OCI-LY7 (cell line): ENCODE results near the gene PARP6. TPM values are rescaled to one million over a fixed set of nuclear protein-coding genes. Genes with fewer than 3 reads are reported as not detected.

ENCODE experiments used
- BruUV-seq: library from RNA; stranded (reverse); fragments of 400-500 nt; replicated peaks from 2 replicates; lab custom pipeline; 2021; lab: Mats Ljungman, UMichigan
- CTCF ChIA-PET: fragments of 300-600 bp; sonication (Branson Sonifier 250); formaldehyde crosslinking; loops from one replicate; lab custom pipeline; 2022; ENCODE audit warnings: antibody characterized with exemption; ENCODE audit not compliant: unreplicated experiment; lab: Charles Lee
- POLR2A ChIA-PET: fragments of 300-600 bp; sonication (Branson Sonifier 250); formaldehyde crosslinking; loops from one replicate; lab custom pipeline; 2022; ENCODE audit warnings: antibody characterized with exemption; lab: Charles Lee
- DNase-seq: peaks from one replicate; pipeline ENCODE4 v3.0.0-alpha.2; 2015; ENCODE audit warnings: low spot score
- H2AFZ ChIP-seq: fragments of 200-600 bp; sonication (generic), shearing (Covaris generic); 2 replicates; pipeline ENCODE4 v1.6.1; 2014; ENCODE audit warnings: mild to moderate bottlenecking, antibody characterized with exemption, low read length, moderate library complexity
- H3K27ac ChIP-seq: fragments of 200-600 bp; sonication (generic); 2 replicates; pipeline ENCODE4 v1.5.1; 2014; ENCODE audit warnings: mixed run types, low read depth, mild to moderate bottlenecking, moderate library complexity, low read length, inconsistent platforms; ENCODE audit not compliant: poor library complexity, severe bottlenecking
- H3K36me3 ChIP-seq: fragments of 200-600 bp; sonication (generic); 2 replicates; pipeline ENCODE4 v1.6.1; 2014; ENCODE audit warnings: mild to moderate bottlenecking, antibody characterized with exemption, low read length, moderate library complexity, mixed read lengths; ENCODE audit not compliant: insufficient read depth
- H3K4me1 ChIP-seq: fragments of 200-600 bp; sonication (generic); 2 replicates; pipeline ENCODE4 v1.5.1; 2014; ENCODE audit warnings: mild to moderate bottlenecking, low read length; ENCODE audit not compliant: insufficient read depth, poor library complexity, severe bottlenecking
- H3K4me2 ChIP-seq: fragments of 200-600 bp; sonication (generic); 2 replicates; pipeline ENCODE4 v1.6.1; 2014; ENCODE audit warnings: mild to moderate bottlenecking, low read length
- H3K4me3 ChIP-seq: fragments of 200-600 bp; sonication (generic); 2 replicates; pipeline ENCODE4 v1.5.1; 2014; ENCODE audit warnings: mild to moderate bottlenecking, low read depth, low read length; ENCODE audit not compliant: poor library complexity, severe bottlenecking
- H3K79me2 ChIP-seq: fragments of 200-600 bp; sonication (generic); 2 replicates; pipeline ENCODE4 v1.6.1; 2016; ENCODE audit warnings: low read depth, mild to moderate bottlenecking, low read length, moderate library complexity, mixed read lengths; ENCODE audit not compliant: insufficient read depth
- H3K9me2 ChIP-seq: fragments of 200-600 bp; sonication (generic); 2 replicates; pipeline ENCODE4 v1.6.1; 2016; ENCODE audit warnings: mild to moderate bottlenecking, low read length, mixed read lengths; ENCODE audit not compliant: insufficient read depth
- H3K9me3 ChIP-seq: fragments of 200-600 bp; sonication (generic); 2 replicates; pipeline ENCODE4 v1.6.1; 2014; ENCODE audit warnings: mild to moderate bottlenecking, mixed run types, low read length, mixed read lengths
- H4K20me1 ChIP-seq: fragments of 200-600 bp; sonication (generic); 2 replicates; pipeline ENCODE4 v1.6.1; 2014; ENCODE audit warnings: mild to moderate bottlenecking, antibody characterized with exemption, low read length, moderate library complexity, mixed read lengths; ENCODE audit not compliant: insufficient read depth
- CTCF ChIP-seq: fragments of 200-600 bp; sonication (generic); conservative IDR thresholded peaks from 2 replicates; pipeline ENCODE4 v1.5.1; 2014; ENCODE audit warnings: mild to moderate bottlenecking, antibody characterized with exemption, low read length, moderate library complexity, mixed read lengths
- EZH2phosphoT487 ChIP-seq: fragments of 200-600 bp; sonication (generic); IDR thresholded peaks from 2 replicates; pipeline ENCODE4 v1.6.1; 2018; ENCODE audit warnings: low read depth, borderline replicate concordance, mild to moderate bottlenecking, mixed run types, antibody characterized with exemption, low read length, moderate library complexity, mixed read lengths
- intact Hi-C: fragments of 100-400 bp; cut with micrococcal nuclease; formaldehyde crosslinking; loops from one replicate; pipeline ENCODE4 v1.10.0; 2022; ENCODE audit not compliant: unreplicated experiment
- total RNA-seq, 2 experiments: library from RNA; depleted of rRNA in 1 of 2; stranded (reverse); fragments of >200 nt in 1 of 2; shearing (Covaris generic) in 1 of 2; gene quantifications; 2 replicates each; pipeline ENCODE4 v1.2.3, GENCODE V29; 2014 to 2022

Gene PARP6
- total RNA-seq, 2 experiments from 2014 or later = 58.3 to 73.3 TPM

GRCh38 chr15:72202801-72203506 lies 69.4 kb downstream of the PARP6 start:
- no peak overlapping the region for H3K4me2 ChIP-seq
- BruUV-seq = no TSS peak
- no peak overlapping the region for H2AFZ ChIP-seq
- H3K36me3 ChIP-seq = peaks cover 100% of the 10 kb centered on the region
- TF ChIP-seq CTCF (no peak), EZH2phosphoT487 (no peak)
- peaks cover 27% of the 10 kb centered on the region; the same call in 1 of the 2 replicates for H4K20me1 ChIP-seq
- POLR2A ChIA-PET = no interaction called here
- DNase-seq = no peak
- no peaks in the 10 kb centered on the region for H3K79me2 ChIP-seq
- H3K27ac ChIP-seq = no peak overlapping the region
- CTCF ChIA-PET = interaction anchor here (1.2 kb wide), 1 partner anchor 24 kb away, joined by 4 read pairs; no protein-coding TSS in a partner anchor
- H3K4me1 ChIP-seq = peaks cover 10% of the 10 kb centered on the region
- intact Hi-C loops = loop anchor here (5.0 kb wide), 1 partner anchor 54 kb away; no protein-coding TSS in a partner anchor
- no peaks in the 10 kb centered on the region for H3K9me3 ChIP-seq
- no peaks in the 10 kb centered on the region for H3K9me2 ChIP-seq
- H3K4me3 ChIP-seq = no peak overlapping the region

DNA sequence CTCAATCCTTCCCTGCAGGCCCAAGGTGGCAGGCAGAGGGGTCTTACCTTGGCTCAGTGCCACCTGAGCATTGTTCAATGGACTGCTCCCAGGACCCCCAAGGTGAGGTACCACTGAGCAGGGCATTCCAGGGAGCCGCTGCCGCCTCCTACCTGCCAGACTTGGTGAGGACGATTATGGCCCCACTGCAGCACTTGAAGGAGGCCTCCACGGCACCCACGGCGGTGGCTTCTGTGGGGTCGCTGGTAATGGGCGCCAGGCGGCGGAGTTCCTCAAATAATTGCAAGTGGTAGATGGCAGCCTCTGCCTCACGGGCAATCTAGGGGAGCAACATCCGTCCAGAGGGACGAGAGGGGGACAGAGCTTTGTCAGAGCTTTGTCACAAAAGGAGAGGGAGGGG lies 70.1 kb downstream of the PARP6 start:
- ChIA-PET POLR2A (no interaction called here), CTCF (interaction anchor here (1.2 kb wide), 1 partner anchor 25 kb away, joined by 4 read pairs; no protein-coding TSS in a partner anchor)
- peaks cover 27% of the 10 kb centered on the region; the same call in 1 of the 2 replicates for H4K20me1 ChIP-seq
- no TSS peak for BruUV-seq
- no peaks in the 10 kb centered on the region for H3K9me3 ChIP-seq
- H3K27ac ChIP-seq = no peak overlapping the region
- H2AFZ ChIP-seq = no peak overlapping the region
- H3K4me3 ChIP-seq = no peak overlapping the region
- peaks cover 96% of the 10 kb centered on the region for H3K36me3 ChIP-seq
- no peak for DNase-seq
- H3K9me2 ChIP-seq = no peaks in the 10 kb centered on the region
- no peak overlapping the region for H3K4me2 ChIP-seq
- no peaks in the 10 kb centered on the region for H3K79me2 ChIP-seq
- no peak for TF ChIP-seq EZH2phosphoT487
- TF ChIP-seq CTCF = no peak
- intact Hi-C loops = loop anchor here (5.0 kb wide), 1 partner anchor 55 kb away; no protein-coding TSS in a partner anchor
- H3K4me1 ChIP-seq = peaks cover 10% of the 10 kb centered on the region
